Measurements from ENCODE around the gene TRO. TPM values are rescaled to one million over a fixed set of nuclear protein-coding genes. Genes with fewer than 3 reads are reported as not detected.

Gene TRO
- polyA plus RNA-seq, 1 experiment, result 60.0 TPM

DNA sequence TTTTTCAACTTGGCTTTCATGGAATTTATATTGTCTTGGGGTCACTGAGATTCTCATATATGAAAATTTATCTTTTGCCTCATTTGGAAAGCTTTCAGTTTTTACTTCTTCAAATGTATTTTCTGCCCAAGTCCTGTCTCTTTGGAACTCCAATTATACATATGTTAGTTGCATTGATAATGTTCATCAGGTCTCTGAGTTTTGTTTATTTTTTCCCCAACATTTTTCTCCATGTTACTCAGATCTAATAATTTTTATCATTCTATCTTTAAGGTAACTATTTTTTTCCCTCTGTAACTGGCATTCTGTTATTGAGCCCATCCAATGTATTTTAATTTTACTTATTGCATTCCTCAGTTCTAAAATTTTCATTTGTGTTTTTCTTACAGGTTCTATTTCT, 10.7 kb upstream of the TRO start:
- ChIA-PET POLR2A (no interaction called here), CTCF (no interaction called here)
- Histone ChIP-seq H3K9me3 (ENCODE audit: control insufficient read depth, insufficient read depth, low read length) (no peaks in the 10 kb centered on the region), H3K27ac (ENCODE audit: low read depth, low read length) (no peak overlapping the region), H3K27me3 (ENCODE audit: control insufficient read depth, insufficient read depth, low read length) (no peaks in the 10 kb centered on the region), H3K4me3 (ENCODE audit: low read depth, low read length) (no peak overlapping the region)
- DNase-seq (ENCODE audit: low read depth, low spot score), result no peak
- TF ChIP-seq CTCF (IDR thresholded peaks at IDR 0.05; ENCODE audit: low read depth, low read length), result no peak

DNA sequence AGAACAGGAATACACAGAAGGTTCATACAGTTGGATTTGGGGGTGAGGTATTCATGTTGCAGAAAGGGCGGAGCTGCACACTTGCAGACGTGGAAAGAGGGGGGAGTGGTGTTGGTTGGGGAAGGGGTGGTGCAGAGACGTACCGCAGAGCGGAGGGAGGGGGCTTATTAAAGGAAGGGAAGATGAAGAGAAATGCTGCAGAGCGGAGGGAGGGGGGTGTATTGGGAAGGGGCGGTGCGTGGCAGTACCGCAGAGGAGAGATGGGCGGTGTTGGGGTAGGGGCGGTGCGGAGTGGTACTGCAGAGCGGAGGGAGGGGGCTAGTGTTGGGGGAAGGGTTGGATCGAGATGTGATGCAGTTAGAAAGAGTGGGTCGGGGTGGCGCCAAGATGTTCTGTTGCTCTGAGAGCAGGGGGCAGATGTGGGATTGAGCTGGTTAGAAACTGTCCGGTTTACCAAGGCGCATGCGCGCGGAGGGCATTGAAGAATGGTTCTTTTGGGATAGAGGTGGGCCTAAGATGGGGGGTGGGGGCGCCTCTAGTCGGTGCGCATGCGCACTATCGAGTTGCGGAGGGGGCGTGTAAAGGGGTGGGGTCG, 900 bp downstream of the TRO start:
- TF ChIP-seq CTCF (IDR thresholded peaks at IDR 0.05; ENCODE audit: low read depth, low read length), result no peak
- ChIA-PET CTCF (interaction anchor here (0.6 kb wide), 1 partner anchor 29 kb away, joined by 3 read pairs; no protein-coding TSS in a partner anchor), POLR2A (interaction anchor here (0.7 to 1.0 kb wide), 4 partner anchors 15 to 282 kb away, joined by 3 to 6 read pairs (median 6); partner anchors contain the start of gene APEX2)
- no peaks in the 10 kb centered on the region for H3K9me3 ChIP-seq (ENCODE audit: control insufficient read depth, insufficient read depth, low read length)
- H3K4me3 ChIP-seq (ENCODE audit: low read depth, low read length), result peak overlapping the region; percentile 84
- no peaks in the 10 kb centered on the region for H3K27me3 ChIP-seq (ENCODE audit: control insufficient read depth, insufficient read depth, low read length)
- DNase-seq (ENCODE audit: low read depth, low spot score), result peak; percentile 48
- H3K27ac ChIP-seq (ENCODE audit: low read depth, low read length), result peak overlapping the region; percentile 39

DNA sequence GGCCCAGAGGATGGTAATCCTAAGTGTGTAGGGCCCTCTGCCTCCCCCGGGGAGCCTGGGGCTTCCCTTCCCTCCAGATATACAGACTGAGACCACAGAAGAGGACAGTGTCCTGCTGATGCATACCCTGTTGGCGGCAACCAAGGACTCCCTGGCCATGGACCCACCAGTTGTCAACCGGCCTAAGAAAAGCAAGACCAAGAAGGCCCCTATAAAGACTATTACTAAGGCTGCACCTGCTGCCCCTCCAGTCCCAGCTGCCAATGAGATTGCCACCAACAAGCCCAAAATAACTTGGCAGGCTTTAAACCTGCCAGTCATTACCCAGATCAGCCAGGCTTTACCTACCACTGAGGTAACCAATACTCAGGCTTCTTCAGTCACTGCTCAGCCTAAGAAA, 1.9 kb downstream of the TRO start:
- Histone ChIP-seq H3K27me3 (ENCODE audit: control insufficient read depth, insufficient read depth, low read length) (no peaks in the 10 kb centered on the region), H3K4me3 (ENCODE audit: low read depth, low read length) (no peak overlapping the region), H3K9me3 (ENCODE audit: control insufficient read depth, insufficient read depth, low read length) (no peaks in the 10 kb centered on the region), H3K27ac (ENCODE audit: low read depth, low read length) (no peak overlapping the region)
- no peak for TF ChIP-seq CTCF (IDR thresholded peaks at IDR 0.05; ENCODE audit: low read depth, low read length)
- no peak for DNase-seq (ENCODE audit: low read depth, low spot score)
- CTCF ChIA-PET, result interaction anchor here (0.6 kb wide), 1 partner anchor 30 kb away, joined by 3 read pairs; no protein-coding TSS in a partner anchor
- POLR2A ChIA-PET, result interaction anchor here (1.0 kb wide), 1 partner anchor 78 kb away, joined by 5 read pairs; the partner anchor contains the start of gene APEX2

GRCh38 chrX:54923376-54923775, 2.8 kb downstream of the TRO start:
- POLR2A ChIA-PET, result no interaction called here
- no peak overlapping the region for H3K4me3 ChIP-seq (ENCODE audit: low read depth, low read length)
- no peaks in the 10 kb centered on the region for H3K9me3 ChIP-seq (ENCODE audit: control insufficient read depth, insufficient read depth, low read length)
- no peaks in the 10 kb centered on the region for H3K27me3 ChIP-seq (ENCODE audit: control insufficient read depth, insufficient read depth, low read length)
- CTCF ChIA-PET, result no interaction called here
- no peak for DNase-seq (ENCODE audit: low read depth, low spot score)
- TF ChIP-seq CTCF (IDR thresholded peaks at IDR 0.05; ENCODE audit: low read depth, low read length), result no peak
- H3K27ac ChIP-seq (ENCODE audit: low read depth, low read length), result no peak overlapping the region

GRCh38 chrX:54926978-54927377, 6.4 kb downstream of the TRO start:
- DNase-seq (ENCODE audit: low read depth, low spot score), result no peak
- H3K4me3 ChIP-seq (ENCODE audit: low read depth, low read length), result no peak overlapping the region
- ChIA-PET POLR2A (no interaction called here), CTCF (no interaction called here)
- no peaks in the 10 kb centered on the region for H3K9me3 ChIP-seq (ENCODE audit: control insufficient read depth, insufficient read depth, low read length)
- no peaks in the 10 kb centered on the region for H3K27me3 ChIP-seq (ENCODE audit: control insufficient read depth, insufficient read depth, low read length)
- H3K27ac ChIP-seq (ENCODE audit: low read depth, low read length), result no peak overlapping the region
- TF ChIP-seq CTCF (IDR thresholded peaks at IDR 0.05; ENCODE audit: low read depth, low read length), result no peak

Measured in AG04450 (cell line).